Measurements from ENCODE around the gene NELL2. TPM values are rescaled to one million over a fixed set of nuclear protein-coding genes. Genes with fewer than 3 reads are reported as not detected.
"Not testable (repeated sequence)": the region's sequence is repeated elsewhere in the genome, so short reads cannot be mapped to it uniquely, and the experiment has no call there.

NELL2 gene
- total RNA-seq, 1 donor, result 208 TPM

GRCh38 chr12:44774815-44775411, 101.2 kb downstream of the NELL2 start:
- H3K9me3 ChIP-seq (ENCODE audit: low read depth, low read length), result no peaks in the 10 kb centered on the region
- H3K4me1 ChIP-seq (ENCODE audit: insufficient read depth, low read length), result no peaks in the 10 kb centered on the region
- no peak overlapping the region for H3K4me3 ChIP-seq (ENCODE audit: low read length)
- no peaks in the 10 kb centered on the region for H3K27me3 ChIP-seq (ENCODE audit: insufficient read depth, low read length)

- no peaks in the 10 kb centered on the region for H3K4me1 ChIP-seq (ENCODE audit: insufficient read depth, low read length)
- H3K4me3 ChIP-seq (ENCODE audit: low read length), result no peak overlapping the region
- H3K27me3 ChIP-seq (ENCODE audit: insufficient read depth, low read length), result no peaks in the 10 kb centered on the region
- H3K9me3 ChIP-seq (ENCODE audit: low read depth, low read length), result no peaks in the 10 kb centered on the region
Measured at GRCh38 chr12:44771485-44772021, 104.6 kb downstream of the NELL2 start.

- no peaks in the 10 kb centered on the region for H3K9me3 ChIP-seq (ENCODE audit: low read depth, low read length)
- H3K4me1 ChIP-seq (ENCODE audit: insufficient read depth, low read length), result no peaks in the 10 kb centered on the region
- H3K27me3 ChIP-seq (ENCODE audit: insufficient read depth, low read length), result no peaks in the 10 kb centered on the region
- H3K4me3 ChIP-seq (ENCODE audit: low read length), result no peak overlapping the region
Measured at GRCh38 chr12:44765796-44766195, 110.3 kb downstream of the NELL2 start.

DNA sequence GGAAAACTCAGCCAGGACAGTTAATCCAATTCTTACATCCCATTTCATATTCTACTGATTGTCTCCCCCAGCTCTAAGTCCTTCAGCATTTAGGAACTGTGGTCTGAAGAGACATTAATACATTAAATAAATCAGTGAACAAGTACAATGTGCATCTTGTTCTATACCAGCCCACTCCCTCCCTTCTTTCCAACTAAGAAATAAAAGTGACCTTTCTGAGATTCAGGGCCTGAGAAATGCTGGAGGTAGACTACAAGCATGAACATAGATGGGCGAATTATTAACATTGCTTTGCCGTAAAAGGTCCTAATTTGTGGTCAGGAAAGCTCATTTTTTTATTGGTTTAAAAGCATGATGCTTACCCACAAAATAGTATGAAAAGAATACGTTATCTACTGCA, 113.1 kb downstream of the NELL2 start:
- Histone ChIP-seq H3K27me3 (ENCODE audit: insufficient read depth, low read length) (no peaks in the 10 kb centered on the region), H3K4me3 (ENCODE audit: low read length) (no peak overlapping the region), H3K9me3 (ENCODE audit: low read depth, low read length) (no peaks in the 10 kb centered on the region), H3K4me1 (ENCODE audit: insufficient read depth, low read length) (no peaks in the 10 kb centered on the region)

DNA sequence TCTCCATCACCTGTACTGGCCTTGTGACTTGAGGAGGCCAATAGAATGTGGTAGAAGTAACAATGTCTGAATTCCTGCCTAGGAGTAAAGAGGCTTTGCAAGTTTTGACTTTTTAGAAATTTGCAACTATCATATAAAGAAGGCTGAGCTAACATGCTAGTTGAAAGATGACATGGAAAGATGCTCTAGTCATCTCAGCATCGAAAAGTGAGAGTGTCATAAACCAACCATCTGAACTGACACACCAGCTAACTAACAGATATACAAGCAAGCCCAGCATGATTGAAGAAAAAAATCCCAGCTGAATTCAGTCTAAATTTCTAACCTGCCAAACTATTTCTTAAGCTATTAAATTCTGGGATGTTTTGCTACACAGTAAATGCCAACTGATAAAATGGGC, 116.8 kb downstream of the NELL2 start:
- Histone ChIP-seq H3K4me3 (ENCODE audit: low read length) (no peak overlapping the region), H3K4me1 (ENCODE audit: insufficient read depth, low read length) (no peaks in the 10 kb centered on the region), H3K9me3 (ENCODE audit: low read depth, low read length) (no peaks in the 10 kb centered on the region), H3K27me3 (ENCODE audit: insufficient read depth, low read length) (no peaks in the 10 kb centered on the region)

- Histone ChIP-seq H3K4me3 (ENCODE audit: low read length) (no peak overlapping the region), H3K9me3 (ENCODE audit: low read depth, low read length) (no peaks in the 10 kb centered on the region), H3K4me1 (ENCODE audit: insufficient read depth, low read length) (no peaks in the 10 kb centered on the region), H3K27me3 (ENCODE audit: insufficient read depth, low read length) (no peaks in the 10 kb centered on the region)
Measured at GRCh38 chr12:44750468-44750867, 125.6 kb downstream of the NELL2 start.

DNA sequence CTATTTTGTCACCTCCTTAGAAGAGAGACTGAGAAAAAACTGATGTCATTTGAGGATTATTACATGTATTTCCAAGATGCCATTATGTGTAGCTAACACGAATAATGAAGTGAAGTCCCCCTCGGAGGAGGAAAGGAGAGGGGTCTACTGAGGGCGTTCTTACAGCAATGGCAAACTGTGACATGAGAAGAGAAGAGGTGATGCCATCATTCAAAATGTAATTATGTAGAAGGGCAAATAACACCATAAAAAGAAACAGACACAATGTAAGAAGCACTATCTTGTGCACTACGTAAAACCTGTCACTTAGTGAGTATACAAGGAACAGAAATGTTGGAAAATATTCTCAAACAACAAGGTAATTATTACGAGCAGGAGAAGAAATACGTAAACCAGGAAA, 126.5 kb downstream of the NELL2 start:
- Histone ChIP-seq H3K9me3 (ENCODE audit: low read depth, low read length) (no peaks in the 10 kb centered on the region), H3K27me3 (ENCODE audit: insufficient read depth, low read length) (no peaks in the 10 kb centered on the region), H3K4me1 (ENCODE audit: insufficient read depth, low read length) (no peaks in the 10 kb centered on the region), H3K4me3 (ENCODE audit: low read length) (no peak overlapping the region)

DNA sequence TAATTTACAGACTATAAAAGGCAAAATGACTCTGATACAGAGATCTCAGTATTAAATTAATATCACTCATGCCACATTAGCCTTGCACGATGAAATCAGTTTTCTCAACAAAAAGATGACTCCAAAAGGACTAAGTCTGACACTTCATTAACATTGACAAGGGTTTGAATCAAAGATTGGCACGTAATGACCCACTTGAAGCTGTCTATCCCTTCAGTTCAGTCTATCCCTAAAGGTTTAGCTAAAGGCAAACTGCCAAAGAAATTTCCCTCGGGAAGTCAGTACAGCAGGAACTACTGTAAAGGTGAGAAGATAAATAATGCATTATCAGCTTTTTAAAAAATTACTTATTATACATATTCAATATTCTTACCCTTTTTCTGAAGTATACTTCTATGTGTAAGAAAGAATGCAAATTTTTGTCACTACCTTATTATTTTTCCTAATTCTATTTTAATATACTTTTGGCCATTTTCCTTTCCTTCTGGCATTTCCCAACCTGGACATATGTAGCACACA, 127.1 kb downstream of the NELL2 start:
- no peaks in the 10 kb centered on the region for H3K9me3 ChIP-seq (ENCODE audit: low read depth, low read length)
- no peaks in the 10 kb centered on the region for H3K4me1 ChIP-seq (ENCODE audit: insufficient read depth, low read length)
- H3K4me3 ChIP-seq (ENCODE audit: low read length), result no peak overlapping the region
- no peaks in the 10 kb centered on the region for H3K27me3 ChIP-seq (ENCODE audit: insufficient read depth, low read length)

DNA sequence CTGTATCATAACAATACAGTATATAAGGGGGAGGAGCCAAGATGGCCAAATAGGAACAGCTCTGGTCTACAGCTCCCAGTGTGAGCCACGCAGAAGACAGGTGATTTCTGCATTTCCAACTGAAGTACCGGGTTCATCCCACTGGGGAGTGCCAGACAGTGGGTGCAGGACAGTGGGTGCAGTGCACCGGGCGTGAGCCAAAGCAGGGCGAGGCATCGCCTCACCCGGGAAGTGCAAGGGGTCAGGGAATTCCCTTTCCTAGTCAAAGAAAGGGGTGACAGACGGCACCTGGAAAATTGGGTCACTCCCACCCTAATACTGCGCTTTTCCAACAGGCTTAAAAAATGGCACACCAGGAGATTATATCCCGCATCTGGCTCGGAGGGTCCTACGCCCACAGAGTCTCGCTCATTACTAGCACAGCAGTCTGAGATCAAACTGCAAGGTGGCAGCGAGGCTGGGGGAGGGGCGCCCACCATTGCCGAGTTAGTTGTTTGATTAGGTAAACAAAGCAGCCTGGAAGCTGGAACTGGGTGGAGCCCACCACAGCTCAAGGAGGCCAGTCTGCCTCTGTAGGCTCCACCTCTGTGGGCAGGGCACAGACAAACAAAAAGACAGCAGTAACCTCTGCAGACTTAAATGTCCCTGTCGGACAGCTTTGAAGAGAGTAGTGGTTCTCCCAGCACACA, 134.7 kb downstream of the NELL2 start:
- not testable (repeated sequence) for H3K27me3 ChIP-seq (ENCODE audit: insufficient read depth, low read length); H3K9me3 ChIP-seq (ENCODE audit: low read depth, low read length); H3K4me1 ChIP-seq (ENCODE audit: insufficient read depth, low read length); H3K4me3 ChIP-seq (ENCODE audit: low read length)

GRCh38 chr12:44738051-44738450, 138.1 kb downstream of the NELL2 start:
- Histone ChIP-seq H3K4me1 (ENCODE audit: insufficient read depth, low read length) (no peaks in the 10 kb centered on the region), H3K27me3 (ENCODE audit: insufficient read depth, low read length) (no peaks in the 10 kb centered on the region), H3K9me3 (ENCODE audit: low read depth, low read length) (peaks cover 2% of the 10 kb centered on the region), H3K4me3 (ENCODE audit: low read length) (no peak overlapping the region)

GRCh38 chr12:44728566-44728965, 147.5 kb downstream of the NELL2 start:
- Histone ChIP-seq H3K4me1 (ENCODE audit: insufficient read depth, low read length) (no peaks in the 10 kb centered on the region), H3K27me3 (ENCODE audit: insufficient read depth, low read length) (no peaks in the 10 kb centered on the region), H3K4me3 (ENCODE audit: low read length) (no peak overlapping the region), H3K9me3 (ENCODE audit: low read depth, low read length) (peaks cover 34% of the 10 kb centered on the region)

DNA sequence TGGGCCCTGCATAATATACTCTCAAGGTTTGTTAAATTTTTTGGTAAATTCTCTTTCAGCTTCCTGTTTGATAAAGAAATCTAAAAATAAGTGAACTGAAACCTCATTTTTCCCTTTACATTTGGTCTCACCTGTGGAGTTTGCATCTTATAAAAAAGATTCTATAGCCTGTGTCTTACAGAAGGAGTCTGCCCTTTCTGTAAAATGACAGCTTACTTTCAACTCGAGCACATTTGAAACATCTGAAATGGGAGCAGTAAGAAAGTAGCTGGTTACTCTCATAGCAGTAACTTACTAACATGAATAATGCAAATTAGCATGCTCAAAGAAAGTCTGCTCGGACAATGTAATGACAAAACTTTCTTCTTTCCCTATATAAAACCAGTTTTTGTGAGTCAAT, 155.8 kb downstream of the NELL2 start:
- H3K27me3 ChIP-seq (ENCODE audit: insufficient read depth, low read length), result no peaks in the 10 kb centered on the region
- H3K4me1 ChIP-seq (ENCODE audit: insufficient read depth, low read length), result no peaks in the 10 kb centered on the region
- H3K4me3 ChIP-seq (ENCODE audit: low read length), result no peak overlapping the region
- no peaks in the 10 kb centered on the region for H3K9me3 ChIP-seq (ENCODE audit: low read depth, low read length)

- Histone ChIP-seq H3K4me3 (ENCODE audit: low read length) (no peak overlapping the region), H3K9me3 (ENCODE audit: low read depth, low read length) (no peaks in the 10 kb centered on the region), H3K4me1 (ENCODE audit: insufficient read depth, low read length) (no peaks in the 10 kb centered on the region), H3K27me3 (ENCODE audit: insufficient read depth, low read length) (no peaks in the 10 kb centered on the region)
Measured at GRCh38 chr12:44717612-44718011, 158.5 kb downstream of the NELL2 start.

- no peaks in the 10 kb centered on the region for H3K9me3 ChIP-seq (ENCODE audit: low read depth, low read length)
- no peak overlapping the region for H3K4me3 ChIP-seq (ENCODE audit: low read length)
- H3K27me3 ChIP-seq (ENCODE audit: insufficient read depth, low read length), result no peaks in the 10 kb centered on the region
- H3K4me1 ChIP-seq (ENCODE audit: insufficient read depth, low read length), result no peaks in the 10 kb centered on the region
Measured at GRCh38 chr12:44716711-44717110, 159.4 kb downstream of the NELL2 start.

- Histone ChIP-seq H3K4me3 (ENCODE audit: low read length) (no peak overlapping the region), H3K9me3 (ENCODE audit: low read depth, low read length) (no peaks in the 10 kb centered on the region), H3K27me3 (ENCODE audit: insufficient read depth, low read length) (no peaks in the 10 kb centered on the region), H3K4me1 (ENCODE audit: insufficient read depth, low read length) (no peaks in the 10 kb centered on the region)
Measured at GRCh38 chr12:44711736-44712135, 164.4 kb downstream of the NELL2 start.

- H3K27me3 ChIP-seq (ENCODE audit: insufficient read depth, low read length), result no peaks in the 10 kb centered on the region
- H3K9me3 ChIP-seq (ENCODE audit: low read depth, low read length), result no peaks in the 10 kb centered on the region
- no peak overlapping the region for H3K4me3 ChIP-seq (ENCODE audit: low read length)
- no peaks in the 10 kb centered on the region for H3K4me1 ChIP-seq (ENCODE audit: insufficient read depth, low read length)
Measured at GRCh38 chr12:44709166-44709565, 166.9 kb downstream of the NELL2 start.
